Measurements from ENCODE around the gene PHEX.

Gene PHEX

DNA sequence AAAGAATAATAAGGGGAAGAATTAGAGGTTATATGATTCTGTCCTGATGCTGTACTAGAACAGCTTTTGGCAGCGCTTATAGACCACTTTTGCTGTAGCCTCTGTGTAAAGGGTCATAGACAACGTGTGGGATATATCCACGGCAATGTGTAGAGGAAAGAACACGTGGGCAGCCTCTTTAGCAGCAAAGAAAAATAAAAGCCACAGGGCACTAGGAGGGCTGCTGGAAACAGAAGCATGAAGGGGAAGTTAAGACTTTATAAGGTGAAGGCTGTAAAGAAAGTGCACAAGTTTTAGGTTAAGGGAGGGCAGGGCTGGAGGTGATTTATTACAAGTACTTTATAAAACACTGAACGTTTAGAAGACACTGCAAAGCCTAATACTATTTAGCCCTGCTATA, 20.1 kb upstream of the PHEX start:
- Histone ChIP-seq H3K36me3 (ENCODE audit: control insufficient read depth, insufficient read depth, low read length) (no peaks in the 10 kb centered on the region), H3K4me3 (ENCODE audit: insufficient read depth, low read depth, low read length) (no peak overlapping the region), H3K27me3 (ENCODE audit: control insufficient read depth, insufficient read depth, low read length, poor library complexity, severe bottlenecking) (no peaks in the 10 kb centered on the region), H3K4me1 (ENCODE audit: control insufficient read depth, insufficient read depth, low read length) (no peaks in the 10 kb centered on the region), H3K9me3 (ENCODE audit: control insufficient read depth, low read length) (no peaks in the 10 kb centered on the region), H3K27ac (ENCODE audit: insufficient read depth, low read depth, low read length, poor library complexity, severe bottlenecking) (no peak overlapping the region)
- WGBS, 2 experiments, result 81 to 88% methylated on average over 4 to 5 of the region's 5 CpGs

DNA sequence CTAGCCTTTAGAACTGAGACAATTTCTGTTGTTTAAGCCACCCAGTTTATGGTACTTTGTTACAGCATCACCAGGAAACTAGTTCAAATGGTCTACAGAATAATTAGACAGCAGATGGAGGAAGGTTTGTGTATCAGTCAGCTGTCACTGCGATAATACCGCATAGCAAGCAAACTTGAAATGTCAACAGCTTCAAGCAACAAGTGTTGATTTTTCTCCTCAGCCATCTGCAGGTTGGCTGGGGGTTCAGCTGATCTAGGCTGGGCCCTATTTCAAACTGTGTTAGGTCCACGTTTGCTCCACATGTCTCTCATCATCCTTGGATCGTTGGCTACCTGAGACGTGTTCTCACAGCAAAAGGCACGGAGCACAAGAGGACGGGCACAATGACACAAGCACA, 19.2 kb upstream of the PHEX start:
- Histone ChIP-seq H3K4me3 (ENCODE audit: insufficient read depth, low read depth, low read length) (no peak overlapping the region), H3K36me3 (ENCODE audit: control insufficient read depth, insufficient read depth, low read length) (no peaks in the 10 kb centered on the region), H3K27ac (ENCODE audit: insufficient read depth, low read depth, low read length, poor library complexity, severe bottlenecking) (no peak overlapping the region), H3K4me1 (ENCODE audit: control insufficient read depth, insufficient read depth, low read length) (no peaks in the 10 kb centered on the region), H3K27me3 (ENCODE audit: control insufficient read depth, insufficient read depth, low read length, poor library complexity, severe bottlenecking) (no peaks in the 10 kb centered on the region), H3K9me3 (ENCODE audit: control insufficient read depth, low read length) (no peaks in the 10 kb centered on the region)
- 94 to 95% methylated on average over 7 of the region's 7 CpGs for WGBS, 2 experiments

DNA sequence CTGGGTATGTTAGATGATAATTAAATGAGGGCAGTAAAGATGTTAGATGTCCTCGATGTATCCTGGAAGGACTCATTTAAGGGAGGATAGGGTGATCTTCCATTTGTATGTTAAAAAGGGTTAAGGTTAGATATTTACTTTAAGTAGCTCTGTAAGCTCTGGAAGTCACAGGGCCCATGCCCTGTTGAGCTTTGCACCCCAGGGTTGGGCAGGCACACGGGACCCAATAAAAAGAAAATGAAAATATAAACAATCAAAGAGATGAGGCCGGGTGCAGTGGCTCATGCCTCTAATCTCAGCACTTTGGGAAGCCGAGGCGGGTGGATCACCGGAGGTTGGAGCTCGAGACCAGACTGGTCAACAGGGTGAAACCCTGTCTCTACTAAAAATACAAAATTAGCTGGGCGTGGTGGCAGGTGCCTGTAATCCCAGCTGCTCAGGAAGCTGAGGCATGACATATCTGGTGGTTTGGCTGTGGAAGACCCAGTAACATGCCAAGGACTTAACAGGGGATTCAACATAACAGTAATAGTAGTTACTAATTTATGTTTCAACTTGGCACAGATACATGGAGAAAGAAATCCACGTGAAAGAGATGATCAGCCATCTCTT, 16.9 kb upstream of the PHEX start:
- H3K36me3 ChIP-seq (ENCODE audit: control insufficient read depth, insufficient read depth, low read length), result no peaks in the 10 kb centered on the region
- no peaks in the 10 kb centered on the region for H3K27me3 ChIP-seq (ENCODE audit: control insufficient read depth, insufficient read depth, low read length, poor library complexity, severe bottlenecking)
- H3K4me3 ChIP-seq (ENCODE audit: insufficient read depth, low read depth, low read length), result no peak overlapping the region
- H3K9me3 ChIP-seq (ENCODE audit: control insufficient read depth, low read length), result no peaks in the 10 kb centered on the region
- no peak overlapping the region for H3K27ac ChIP-seq (ENCODE audit: insufficient read depth, low read depth, low read length, poor library complexity, severe bottlenecking)
- H3K4me1 ChIP-seq (ENCODE audit: control insufficient read depth, insufficient read depth, low read length), result no peaks in the 10 kb centered on the region
- WGBS, 2 experiments, result 89 to 90% methylated on average over 9 of the region's 9 CpGs

DNA sequence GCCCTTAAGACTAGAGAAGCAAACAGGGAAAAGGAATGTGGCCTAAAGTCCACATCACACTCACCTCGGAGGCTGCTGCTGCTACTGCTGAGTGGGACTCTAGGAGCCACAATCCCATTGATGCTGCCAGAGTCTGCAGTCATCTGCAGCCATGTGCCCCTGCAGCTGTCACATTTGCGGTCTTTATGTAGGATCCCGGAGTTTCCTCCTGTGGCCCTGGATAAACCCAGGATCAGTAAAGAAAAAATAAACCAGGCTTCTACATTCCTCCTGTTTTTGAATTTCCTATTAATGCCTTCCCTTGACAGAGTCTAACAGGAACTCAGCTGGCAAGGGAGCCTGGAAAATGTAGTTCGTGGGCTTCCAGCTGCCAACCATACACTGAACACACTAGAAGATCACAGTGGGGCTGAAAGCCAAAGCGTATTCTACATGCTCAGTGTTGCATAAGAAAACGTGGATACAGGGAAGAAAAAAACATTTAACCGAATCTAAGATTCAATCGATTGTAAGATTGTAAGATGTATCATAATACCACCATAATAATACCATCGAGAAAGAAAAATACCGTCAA, 10.3 kb upstream of the PHEX start:
- H3K4me1 ChIP-seq (ENCODE audit: control insufficient read depth, insufficient read depth, low read length), result no peaks in the 10 kb centered on the region
- H3K27ac ChIP-seq (ENCODE audit: insufficient read depth, low read depth, low read length, poor library complexity, severe bottlenecking), result no peak overlapping the region
- H3K36me3 ChIP-seq (ENCODE audit: control insufficient read depth, insufficient read depth, low read length), result no peaks in the 10 kb centered on the region
- WGBS, 2 experiments, result 89 to 90% methylated on average over 5 to 6 of the region's 10 CpGs
- H3K27me3 ChIP-seq (ENCODE audit: control insufficient read depth, insufficient read depth, low read length, poor library complexity, severe bottlenecking), result no peaks in the 10 kb centered on the region
- H3K9me3 ChIP-seq (ENCODE audit: control insufficient read depth, low read length), result no peaks in the 10 kb centered on the region
- no peak overlapping the region for H3K4me3 ChIP-seq (ENCODE audit: insufficient read depth, low read depth, low read length)

DNA sequence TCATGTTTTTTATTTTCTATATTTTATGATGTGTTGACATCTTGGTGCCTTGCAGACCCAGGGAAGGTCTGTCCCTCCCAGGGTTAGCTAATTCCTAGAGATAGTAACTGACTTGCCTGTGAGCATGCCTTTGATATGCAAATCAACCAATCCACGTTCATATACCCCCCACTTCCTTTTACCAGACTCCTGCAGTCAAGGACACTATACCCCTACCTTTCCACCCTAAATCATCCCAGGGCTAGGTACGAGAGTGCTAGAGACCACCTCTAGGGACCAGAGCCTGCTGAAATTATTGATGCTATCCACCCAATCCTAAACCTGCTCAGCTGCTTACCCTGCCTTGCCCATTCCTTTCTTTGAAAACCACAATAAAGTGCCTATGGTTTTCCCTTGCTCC, 7.5 kb upstream of the PHEX start:
- Histone ChIP-seq H3K36me3 (ENCODE audit: control insufficient read depth, insufficient read depth, low read length) (no peaks in the 10 kb centered on the region), H3K27ac (ENCODE audit: insufficient read depth, low read depth, low read length, poor library complexity, severe bottlenecking) (no peak overlapping the region), H3K27me3 (ENCODE audit: control insufficient read depth, insufficient read depth, low read length, poor library complexity, severe bottlenecking) (no peaks in the 10 kb centered on the region), H3K4me3 (ENCODE audit: insufficient read depth, low read depth, low read length) (no peak overlapping the region), H3K9me3 (ENCODE audit: control insufficient read depth, low read length) (no peaks in the 10 kb centered on the region), H3K4me1 (ENCODE audit: control insufficient read depth, insufficient read depth, low read length) (no peaks in the 10 kb centered on the region)
- 43 to 45% methylated on average over 2 of the region's 2 CpGs for WGBS, 2 experiments

DNA sequence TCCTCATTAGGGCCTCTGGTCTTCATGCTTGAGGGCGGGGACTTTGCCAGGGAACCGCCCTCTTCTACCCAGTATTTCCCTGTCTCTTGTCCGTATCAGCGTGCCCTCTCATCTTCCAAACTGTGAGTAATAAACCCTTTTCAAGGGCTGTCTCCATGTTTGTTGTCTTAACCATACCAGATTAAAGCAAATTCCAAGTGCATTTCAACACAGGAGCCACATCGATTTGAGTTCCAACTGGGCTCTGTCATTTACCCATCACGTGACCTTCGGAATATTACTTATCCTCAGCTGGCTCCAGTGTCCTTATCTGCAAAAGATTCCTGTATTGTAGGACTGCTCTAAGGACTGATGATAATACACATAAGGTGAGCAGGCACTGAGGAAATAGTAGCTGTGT, 6.4 kb upstream of the PHEX start:
- Histone ChIP-seq H3K4me3 (ENCODE audit: insufficient read depth, low read depth, low read length) (no peak overlapping the region), H3K9me3 (ENCODE audit: control insufficient read depth, low read length) (no peaks in the 10 kb centered on the region), H3K27me3 (ENCODE audit: control insufficient read depth, insufficient read depth, low read length, poor library complexity, severe bottlenecking) (no peaks in the 10 kb centered on the region), H3K4me1 (ENCODE audit: control insufficient read depth, insufficient read depth, low read length) (no peaks in the 10 kb centered on the region), H3K36me3 (ENCODE audit: control insufficient read depth, insufficient read depth, low read length) (no peaks in the 10 kb centered on the region), H3K27ac (ENCODE audit: insufficient read depth, low read depth, low read length, poor library complexity, severe bottlenecking) (no peak overlapping the region)
- 96 to 98% methylated on average over 7 of the region's 7 CpGs for WGBS, 2 experiments

DNA sequence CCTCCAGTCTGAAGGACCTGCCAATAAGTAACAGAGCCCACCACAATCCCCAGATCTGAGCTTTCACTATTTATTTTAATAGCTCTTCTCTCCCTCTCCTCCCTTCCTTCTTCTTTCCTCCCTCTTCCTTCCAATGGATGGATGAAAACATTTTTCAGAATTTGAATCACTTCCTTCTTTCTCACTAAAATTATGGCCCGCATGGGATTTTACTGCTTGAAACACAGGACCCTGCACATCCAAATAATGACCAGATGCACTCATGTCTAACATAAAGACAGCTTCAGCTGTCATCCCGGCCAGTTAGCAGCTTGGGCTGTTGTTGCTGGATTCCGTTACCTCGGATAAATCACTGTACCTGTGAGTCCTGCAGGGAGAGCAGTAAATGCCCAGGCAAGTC, 5.4 kb upstream of the PHEX start:
- no peaks in the 10 kb centered on the region for H3K27me3 ChIP-seq (ENCODE audit: control insufficient read depth, insufficient read depth, low read length, poor library complexity, severe bottlenecking)
- whole genome bisulfite sequencing, 2 experiments, result 93% methylated on average over 4 of the region's 4 CpGs
- H3K27ac ChIP-seq (ENCODE audit: insufficient read depth, low read depth, low read length, poor library complexity, severe bottlenecking), result no peak overlapping the region
- H3K9me3 ChIP-seq (ENCODE audit: control insufficient read depth, low read length), result no peaks in the 10 kb centered on the region
- no peaks in the 10 kb centered on the region for H3K36me3 ChIP-seq (ENCODE audit: control insufficient read depth, insufficient read depth, low read length)
- no peaks in the 10 kb centered on the region for H3K4me1 ChIP-seq (ENCODE audit: control insufficient read depth, insufficient read depth, low read length)
- no peak overlapping the region for H3K4me3 ChIP-seq (ENCODE audit: insufficient read depth, low read depth, low read length)

DNA sequence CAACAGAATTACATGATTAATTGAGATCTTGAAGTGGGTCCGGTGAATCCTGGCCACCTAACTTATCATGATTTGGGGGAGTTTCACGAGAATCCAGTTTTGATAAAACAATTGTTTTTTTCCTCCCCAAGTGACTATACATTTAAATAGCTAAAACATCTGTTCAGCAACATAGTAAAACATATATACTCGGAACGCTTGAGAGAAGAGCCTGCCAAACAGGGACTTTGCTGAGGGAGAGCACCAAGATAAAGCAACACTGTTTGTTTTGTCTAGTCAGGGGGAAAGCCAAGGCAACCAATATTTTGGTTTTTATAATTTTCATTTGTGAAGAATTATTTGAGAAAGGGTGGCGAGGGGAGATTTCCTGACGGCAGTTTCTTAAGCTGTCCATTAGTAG, 381 bp downstream of the PHEX start:
- Histone ChIP-seq H3K4me3 (ENCODE audit: insufficient read depth, low read depth, low read length) (no peak overlapping the region), H3K36me3 (ENCODE audit: control insufficient read depth, insufficient read depth, low read length) (no peaks in the 10 kb centered on the region), H3K27me3 (ENCODE audit: control insufficient read depth, insufficient read depth, low read length, poor library complexity, severe bottlenecking) (no peaks in the 10 kb centered on the region), H3K27ac (ENCODE audit: insufficient read depth, low read depth, low read length, poor library complexity, severe bottlenecking) (no peak overlapping the region), H3K9me3 (ENCODE audit: control insufficient read depth, low read length) (no peaks in the 10 kb centered on the region), H3K4me1 (ENCODE audit: control insufficient read depth, insufficient read depth, low read length) (no peaks in the 10 kb centered on the region)
- WGBS, 2 experiments, result 94 to 96% methylated on average over 6 of the region's 6 CpGs

DNA sequence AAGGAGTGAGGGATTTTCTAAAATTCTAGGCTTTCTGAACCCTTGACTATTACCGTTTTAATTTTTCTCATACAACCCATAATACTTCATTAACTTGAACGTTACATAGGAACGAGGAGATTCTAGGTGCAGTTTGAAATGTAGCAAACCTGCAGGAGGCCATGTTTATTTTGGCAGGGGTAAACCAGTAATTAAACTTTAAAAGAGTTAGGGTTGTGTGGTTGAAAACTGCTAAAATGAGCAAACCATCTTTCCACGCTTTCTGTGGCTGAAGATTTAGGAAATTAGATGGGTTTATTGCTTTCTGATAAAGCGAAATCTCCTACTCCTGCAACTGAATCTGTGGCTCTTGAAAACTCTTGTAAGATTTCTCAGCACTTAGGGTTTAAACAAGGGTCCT, 1.7 kb downstream of the PHEX start:
- H3K27ac ChIP-seq (ENCODE audit: insufficient read depth, low read depth, low read length, poor library complexity, severe bottlenecking), result no peak overlapping the region
- no peaks in the 10 kb centered on the region for H3K4me1 ChIP-seq (ENCODE audit: control insufficient read depth, insufficient read depth, low read length)
- H3K27me3 ChIP-seq (ENCODE audit: control insufficient read depth, insufficient read depth, low read length, poor library complexity, severe bottlenecking), result no peaks in the 10 kb centered on the region
- 60 to 72% methylated on average over 3 to 4 of the region's 5 CpGs for WGBS, 2 experiments
- H3K4me3 ChIP-seq (ENCODE audit: insufficient read depth, low read depth, low read length), result no peak overlapping the region
- H3K36me3 ChIP-seq (ENCODE audit: control insufficient read depth, insufficient read depth, low read length), result no peaks in the 10 kb centered on the region
- no peaks in the 10 kb centered on the region for H3K9me3 ChIP-seq (ENCODE audit: control insufficient read depth, low read length)

DNA sequence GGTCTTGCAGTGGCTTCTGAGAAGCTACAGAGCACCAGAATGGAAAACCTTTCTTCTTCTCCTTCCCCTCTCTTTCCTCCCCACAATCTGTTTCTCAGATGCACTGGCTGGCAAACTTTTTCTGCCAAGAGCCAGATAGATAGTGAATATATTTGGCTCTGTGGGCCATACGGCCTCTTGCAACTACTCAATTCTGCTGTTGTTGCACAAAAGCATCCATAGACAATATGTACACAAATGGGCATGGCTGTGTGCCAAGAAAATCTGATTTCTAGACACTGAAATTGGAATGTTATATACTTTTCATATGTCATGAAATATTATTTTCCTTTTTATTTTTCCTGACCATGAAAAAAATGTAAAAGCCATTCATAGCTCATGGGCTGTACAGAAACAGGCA, 3.1 kb downstream of the PHEX start:
- H3K4me1 ChIP-seq (ENCODE audit: control insufficient read depth, insufficient read depth, low read length), result no peaks in the 10 kb centered on the region
- 92% methylated on average over 1 of the region's 1 CpG; no CpG with 5 or more reads in 1 of the 2 experiments for WGBS, 2 experiments
- no peaks in the 10 kb centered on the region for H3K9me3 ChIP-seq (ENCODE audit: control insufficient read depth, low read length)
- H3K27ac ChIP-seq (ENCODE audit: insufficient read depth, low read depth, low read length, poor library complexity, severe bottlenecking), result no peak overlapping the region
- no peaks in the 10 kb centered on the region for H3K27me3 ChIP-seq (ENCODE audit: control insufficient read depth, insufficient read depth, low read length, poor library complexity, severe bottlenecking)
- H3K36me3 ChIP-seq (ENCODE audit: control insufficient read depth, insufficient read depth, low read length), result no peaks in the 10 kb centered on the region
- no peak overlapping the region for H3K4me3 ChIP-seq (ENCODE audit: insufficient read depth, low read depth, low read length)

DNA sequence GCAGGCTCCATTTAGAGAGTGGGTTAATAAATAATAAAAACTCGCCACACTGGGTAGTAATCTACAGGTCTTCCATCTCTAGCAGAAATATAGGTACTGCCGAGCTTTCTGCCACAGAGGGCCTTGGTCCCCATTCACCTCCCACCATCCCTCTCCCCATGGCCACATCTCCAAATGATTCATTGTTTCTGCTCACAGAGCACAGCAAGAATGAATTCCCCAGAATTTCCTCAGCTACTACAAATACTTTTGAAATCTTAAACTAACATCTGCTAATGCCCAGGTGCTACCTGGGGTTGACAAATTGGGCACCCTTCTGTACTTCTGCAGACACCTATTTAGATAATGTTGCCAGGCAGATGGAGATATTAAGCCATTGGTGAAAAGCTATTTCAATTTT, 5.1 kb downstream of the PHEX start:
- H3K36me3 ChIP-seq (ENCODE audit: control insufficient read depth, insufficient read depth, low read length), result no peaks in the 10 kb centered on the region
- H3K4me1 ChIP-seq (ENCODE audit: control insufficient read depth, insufficient read depth, low read length), result no peaks in the 10 kb centered on the region
- no peak overlapping the region for H3K4me3 ChIP-seq (ENCODE audit: insufficient read depth, low read depth, low read length)
- no peaks in the 10 kb centered on the region for H3K27me3 ChIP-seq (ENCODE audit: control insufficient read depth, insufficient read depth, low read length, poor library complexity, severe bottlenecking)
- H3K27ac ChIP-seq (ENCODE audit: insufficient read depth, low read depth, low read length, poor library complexity, severe bottlenecking), result no peak overlapping the region
- H3K9me3 ChIP-seq (ENCODE audit: control insufficient read depth, low read length), result no peaks in the 10 kb centered on the region
- WGBS, 2 experiments, result 80 to 91% methylated on average over 2 of the region's 2 CpGs
